NCI-H524 treated with DMSO at 0.1 percent for 48 hours (cell line): ENCODE data around the gene STOX2.

ENCODE experiments used
- DNase-seq: peaks from one replicate; lab custom pipeline; 2025; lab: John Stamatoyannopoulos, UW

STOX2 gene

GRCh38 chr4:183888564-183888963 lies 16.5 kb upstream of the STOX2 start:
- no peak for DNase-seq

- DNase-seq: no peak
These were observed 15.9 kb upstream of the STOX2 start for GRCh38 chr4:183889190-183889589.

- DNase-seq: no peak
These were observed 7.9 kb upstream of the STOX2 start for GRCh38 chr4:183897193-183897592.

- no peak for DNase-seq
These were observed 6.7 kb upstream of the STOX2 start for GRCh38 chr4:183898456-183898855.

- no peak for DNase-seq
These were observed 1.9 kb upstream of the STOX2 start for GRCh38 chr4:183903021-183903760.

- DNase-seq: no peak
These were observed 734 bp downstream of the STOX2 start for GRCh38 chr4:183905593-183906488.

- no peak for DNase-seq
These were observed 1.3 kb downstream of the STOX2 start for GRCh38 chr4:183906489-183906738.

GRCh38 chr4:183906739-183907651 lies 1.9 kb downstream of the STOX2 start:
- peak; percentile 5 for DNase-seq

GRCh38 chr4:183907871-183908683 lies 3.0 kb downstream of the STOX2 start:
- DNase-seq: no peak

- DNase-seq: no peak
These were observed 4.1 kb downstream of the STOX2 start for GRCh38 chr4:183909187-183909586.

GRCh38 chr4:183909801-183910200 lies 4.7 kb downstream of the STOX2 start:
- DNase-seq: no peak

GRCh38 chr4:183912585-183912984 lies 7.5 kb downstream of the STOX2 start:
- no peak for DNase-seq

GRCh38 chr4:183915976-183916375 lies 10.9 kb downstream of the STOX2 start:
- DNase-seq: no peak

- no peak for DNase-seq
These were observed 13.6 kb downstream of the STOX2 start for GRCh38 chr4:183918696-183919095.

GRCh38 chr4:183919141-183919540 lies 14.0 kb downstream of the STOX2 start:
- DNase-seq: no peak

GRCh38 chr4:183920512-183920911 lies 15.4 kb downstream of the STOX2 start:
- peak; percentile 21 for DNase-seq

GRCh38 chr4:183921335-183921734 lies 16.2 kb downstream of the STOX2 start:
- no peak for DNase-seq

- DNase-seq: no peak
These were observed 19.4 kb downstream of the STOX2 start for GRCh38 chr4:183924362-183925044.

GRCh38 chr4:183926950-183927349 lies 21.8 kb downstream of the STOX2 start:
- DNase-seq: no peak

- no peak for DNase-seq
These were observed 27.5 kb downstream of the STOX2 start for GRCh38 chr4:183932576-183932975.

- no peak for DNase-seq
These were observed 29.7 kb downstream of the STOX2 start for GRCh38 chr4:183934761-183935160.
